Endothelial cell (in vitro differentiated cells): Measurements from ENCODE around the gene HYAL3. TPM values are rescaled to one million over a fixed set of nuclear protein-coding genes. Genes with fewer than 3 reads are reported as not detected.

Experiments used
- DNase-seq: peaks from one replicate; pipeline ENCODE4 v3.0.0; 2021; ENCODE audit warnings: low spot score
- H3K27ac Mint-ChIP-seq: one replicate; pipeline ENCODE4 v1.8.0; 2021; ENCODE audit warnings: mixed read lengths, inconsistent platforms; ENCODE audit not compliant: unreplicated experiment
- H3K27me3 Mint-ChIP-seq: one replicate; pipeline ENCODE4 v1.8.0; 2021; ENCODE audit warnings: mild to moderate bottlenecking, moderate library complexity, mixed read lengths, inconsistent platforms; ENCODE audit not compliant: unreplicated experiment
- H3K36me3 Mint-ChIP-seq: one replicate; pipeline ENCODE4 v1.8.0; 2021; ENCODE audit warnings: mild to moderate bottlenecking, low read depth, mixed read lengths, inconsistent platforms; ENCODE audit not compliant: unreplicated experiment
- H3K4me1 Mint-ChIP-seq: one replicate; pipeline ENCODE4 v1.8.0; 2021; ENCODE audit warnings: mild to moderate bottlenecking, mixed read lengths, inconsistent platforms; ENCODE audit not compliant: unreplicated experiment
- H3K4me3 Mint-ChIP-seq: one replicate; pipeline ENCODE4 v1.8.0; 2021; ENCODE audit warnings: mild to moderate bottlenecking, mixed read lengths, inconsistent platforms; ENCODE audit not compliant: unreplicated experiment
- H3K9me3 Mint-ChIP-seq: one replicate; pipeline ENCODE4 v1.8.0; 2021; ENCODE audit warnings: mixed read lengths, inconsistent platforms; ENCODE audit not compliant: unreplicated experiment
- total RNA-seq: library from RNA; stranded (reverse); fragmentation: NEBNext Ultra II Directional; extraction: Animal tissue kit (Norgen Biotek cat#: 25700); gene quantifications from one replicate; pipeline ENCODE4 v1.2.1, GENCODE V29; 2021; ENCODE audit not compliant: unreplicated experiment
- TF ChIP-seq, protein P1 (sequence below): fragments of 200-600 bp; sonication (generic); IDR thresholded peaks from one replicate; pipeline ENCODE4 v1.5.0; 2021; ENCODE audit warnings: antibody characterized with exemption; ENCODE audit not compliant: unreplicated experiment

Gene HYAL3
- total RNA-seq, 1 donor from 2014 or later: 12.7 TPM

DNA sequence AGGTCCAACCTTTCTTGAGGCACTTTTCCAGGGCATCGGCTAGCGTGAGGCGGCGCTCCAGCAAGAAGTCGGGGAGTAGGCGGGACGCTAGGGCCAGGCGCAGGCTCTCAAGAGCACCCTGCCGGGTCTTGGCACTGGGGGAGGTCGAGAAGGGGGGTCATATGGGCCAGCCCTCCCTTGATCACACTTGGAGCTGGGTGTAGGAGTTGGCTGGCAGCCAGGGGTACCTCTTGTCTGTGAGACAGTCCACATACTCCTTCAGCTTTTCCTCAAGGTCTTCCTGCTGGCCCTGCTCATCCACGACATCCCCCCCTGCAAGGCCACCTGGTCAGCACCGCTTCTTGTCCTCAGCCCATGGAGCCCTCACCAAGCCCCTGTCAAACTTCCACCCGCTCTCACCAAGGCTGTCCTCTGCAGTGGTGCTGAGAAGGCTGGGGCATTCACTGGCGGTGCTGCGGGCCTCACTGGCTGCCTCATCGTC lies 9.0 kb downstream of the HYAL3 start:
- TF ChIP-seq, protein P1, sequence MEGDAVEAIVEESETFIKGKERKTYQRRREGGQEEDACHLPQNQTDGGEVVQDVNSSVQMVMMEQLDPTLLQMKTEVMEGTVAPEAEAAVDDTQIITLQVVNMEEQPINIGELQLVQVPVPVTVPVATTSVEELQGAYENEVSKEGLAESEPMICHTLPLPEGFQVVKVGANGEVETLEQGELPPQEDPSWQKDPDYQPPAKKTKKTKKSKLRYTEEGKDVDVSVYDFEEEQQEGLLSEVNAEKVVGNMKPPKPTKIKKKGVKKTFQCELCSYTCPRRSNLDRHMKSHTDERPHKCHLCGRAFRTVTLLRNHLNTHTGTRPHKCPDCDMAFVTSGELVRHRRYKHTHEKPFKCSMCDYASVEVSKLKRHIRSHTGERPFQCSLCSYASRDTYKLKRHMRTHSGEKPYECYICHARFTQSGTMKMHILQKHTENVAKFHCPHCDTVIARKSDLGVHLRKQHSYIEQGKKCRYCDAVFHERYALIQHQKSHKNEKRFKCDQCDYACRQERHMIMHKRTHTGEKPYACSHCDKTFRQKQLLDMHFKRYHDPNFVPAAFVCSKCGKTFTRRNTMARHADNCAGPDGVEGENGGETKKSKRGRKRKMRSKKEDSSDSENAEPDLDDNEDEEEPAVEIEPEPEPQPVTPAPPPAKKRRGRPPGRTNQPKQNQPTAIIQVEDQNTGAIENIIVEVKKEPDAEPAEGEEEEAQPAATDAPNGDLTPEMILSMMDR: no peak
- no peak for DNase-seq
- H3K27me3 Mint-ChIP-seq: peaks cover 15% of the 10 kb centered on the region
- peaks cover 12% of the 10 kb centered on the region for H3K4me1 Mint-ChIP-seq
- peak overlapping the region; percentile 51 for H3K4me3 Mint-ChIP-seq
- H3K36me3 Mint-ChIP-seq: peaks cover 10% of the 10 kb centered on the region
- H3K9me3 Mint-ChIP-seq: no peaks in the 10 kb centered on the region
- no peak overlapping the region for H3K27ac Mint-ChIP-seq

DNA sequence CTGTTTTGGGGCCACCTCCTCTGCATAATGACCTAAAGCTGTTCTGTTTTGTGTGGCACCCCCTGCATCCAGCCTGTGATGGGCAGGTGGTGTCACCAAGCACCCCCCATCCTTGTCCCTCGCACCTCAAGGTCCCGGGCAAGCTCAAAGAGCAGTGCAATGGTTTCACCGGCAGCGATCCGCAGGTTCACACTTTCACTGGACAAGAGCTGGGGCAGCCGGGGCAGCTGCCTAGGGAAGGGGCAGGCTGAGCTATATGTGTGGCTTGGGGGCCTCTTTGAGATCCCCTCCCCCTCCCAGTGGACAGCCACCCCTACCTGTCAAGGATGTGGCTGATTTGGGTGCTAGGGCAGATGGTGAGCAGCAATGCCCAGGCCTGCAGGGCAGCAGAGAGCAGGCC lies 10.1 kb downstream of the HYAL3 start:
- peaks cover 12% of the 10 kb centered on the region for H3K4me1 Mint-ChIP-seq
- H3K27me3 Mint-ChIP-seq: peaks cover 15% of the 10 kb centered on the region
- H3K27ac Mint-ChIP-seq: no peak overlapping the region
- TF ChIP-seq, protein P1: no peak
- peaks cover 10% of the 10 kb centered on the region for H3K36me3 Mint-ChIP-seq
- DNase-seq: no peak
- no peak overlapping the region for H3K4me3 Mint-ChIP-seq
- H3K9me3 Mint-ChIP-seq: no peaks in the 10 kb centered on the region

DNA sequence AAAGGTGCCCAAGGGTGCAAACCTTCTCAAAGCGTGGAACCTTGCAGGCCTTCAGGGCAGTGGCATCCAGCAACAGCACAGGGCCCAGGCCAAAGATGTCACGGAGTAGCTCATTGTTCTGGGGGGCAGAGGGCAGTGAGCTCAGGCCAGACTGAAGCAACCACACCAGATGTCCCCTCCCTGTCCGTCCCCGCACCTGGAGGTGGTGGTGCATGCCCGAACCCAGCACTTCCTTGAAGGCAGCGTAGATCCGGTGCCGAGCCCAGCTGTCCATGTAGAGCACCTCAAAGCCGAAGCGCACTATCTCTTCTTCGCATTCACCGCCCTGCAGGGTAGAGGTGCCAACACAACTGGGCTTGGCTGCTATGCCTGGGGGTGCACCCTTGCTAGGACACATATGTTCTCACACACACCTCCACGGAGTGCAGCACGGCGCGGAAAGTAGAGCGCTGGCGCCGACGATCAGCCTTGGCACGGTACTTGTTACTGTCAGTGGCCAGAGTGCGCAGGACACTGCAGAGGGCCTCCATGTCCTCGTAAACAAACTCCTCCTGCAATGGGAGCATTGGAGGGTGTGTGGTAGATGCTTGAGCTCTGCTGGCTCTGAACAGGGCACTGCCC lies 10.7 kb downstream of the HYAL3 start:
- peaks cover 12% of the 10 kb centered on the region for H3K4me1 Mint-ChIP-seq
- H3K4me3 Mint-ChIP-seq: no peak overlapping the region
- H3K36me3 Mint-ChIP-seq: peaks cover 10% of the 10 kb centered on the region
- no peak overlapping the region for H3K27ac Mint-ChIP-seq
- DNase-seq: no peak
- H3K9me3 Mint-ChIP-seq: no peaks in the 10 kb centered on the region
- TF ChIP-seq, protein P1: no peak
- peaks cover 15% of the 10 kb centered on the region for H3K27me3 Mint-ChIP-seq

- no peaks in the 10 kb centered on the region for H3K9me3 Mint-ChIP-seq
- no peak overlapping the region for H3K4me3 Mint-ChIP-seq
- H3K27ac Mint-ChIP-seq: no peak overlapping the region
- H3K36me3 Mint-ChIP-seq: peaks cover 10% of the 10 kb centered on the region
- TF ChIP-seq, protein P1: no peak
- no peak for DNase-seq
- H3K27me3 Mint-ChIP-seq: peaks cover 16% of the 10 kb centered on the region
- peaks cover 6% of the 10 kb centered on the region for H3K4me1 Mint-ChIP-seq
Measured at GRCh38 chr3:50287262-50287661, 11.9 kb downstream of the HYAL3 start.
